Stimulated activated CD4-positive, alpha-beta T cell treated with anti-CD3 and anti-CD28 coated beads, Interleukin-12 subunit alpha, Interleukin-12 subunit beta, amount 100 ng/mL, for 4 hours (primary cell): Measurements from ENCODE around the gene TMC2.

Source experiments
- DNase-seq: peaks from one replicate; pipeline ENCODE4 v3.0.0-alpha.2; 2020

The TMC2 gene

DNA sequence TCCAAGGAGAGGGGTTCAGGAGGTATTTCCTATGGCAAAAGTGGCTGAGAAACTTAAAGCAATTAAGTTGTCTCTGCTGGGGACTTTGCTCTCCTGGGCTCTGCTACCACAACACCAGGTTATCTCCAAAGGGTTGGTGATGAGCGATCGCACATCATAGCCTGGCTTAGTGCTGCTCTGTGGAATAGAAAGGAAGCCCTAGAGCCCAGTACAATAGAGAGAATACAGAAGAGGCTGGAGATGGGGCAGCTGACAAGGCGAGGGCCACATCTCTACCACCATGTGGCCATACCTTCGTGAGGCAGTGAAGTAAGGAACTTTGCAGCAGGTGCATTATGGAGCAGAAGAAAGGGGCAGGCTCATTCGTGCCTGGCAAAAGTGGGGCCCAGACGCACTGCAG lies 8.6 kb upstream of the TMC2 start:
- DNase-seq, result no peak

DNA sequence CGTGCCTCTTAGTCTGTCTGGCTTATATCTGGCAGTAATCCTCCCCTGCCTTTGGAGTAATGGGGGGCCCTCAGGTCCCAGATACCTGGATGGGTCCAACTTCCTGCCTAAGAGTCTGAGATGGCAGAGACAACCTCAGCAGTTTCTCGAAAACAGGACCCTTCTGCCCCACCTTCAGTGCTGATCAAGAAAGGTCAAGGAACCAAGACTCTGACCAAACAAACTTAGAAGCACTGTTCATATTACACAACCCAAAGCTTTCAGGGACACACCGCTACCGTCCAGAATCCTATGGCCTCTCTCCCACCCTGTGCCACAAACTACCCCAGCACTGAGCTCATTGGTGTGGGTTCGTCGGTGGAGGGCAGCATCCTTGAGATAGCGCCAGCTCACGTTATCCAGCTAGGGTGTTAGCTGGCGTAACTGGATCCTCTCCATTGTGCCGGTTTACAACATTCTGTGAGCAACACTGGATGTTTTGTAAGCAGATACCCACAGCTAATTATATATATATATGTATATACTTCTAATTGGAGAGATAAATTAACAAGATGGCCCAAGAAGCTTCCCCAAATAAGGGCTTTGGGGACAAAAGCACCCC lies 7.6 kb upstream of the TMC2 start:
- no peak for DNase-seq

DNA sequence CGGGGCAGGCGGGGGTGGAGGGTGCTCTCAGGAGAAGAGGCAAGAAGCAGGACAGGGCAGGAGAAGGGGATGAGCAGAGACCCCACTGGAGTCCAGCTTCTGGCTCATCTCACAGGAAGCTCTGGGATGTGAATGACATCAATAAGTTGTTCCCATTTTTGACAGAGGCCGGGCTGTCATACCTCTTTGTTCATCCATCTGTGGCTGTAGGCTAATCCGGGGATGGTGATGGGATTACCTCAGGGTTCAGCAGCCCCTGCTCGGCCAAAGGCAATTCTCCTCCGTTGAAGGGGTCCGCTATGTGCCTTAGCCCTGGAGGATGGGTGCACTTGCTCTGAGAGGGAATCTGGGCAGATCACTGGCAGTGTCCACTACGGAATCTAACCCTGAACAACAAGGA lies 3.3 kb upstream of the TMC2 start:
- DNase-seq, result no peak

DNA sequence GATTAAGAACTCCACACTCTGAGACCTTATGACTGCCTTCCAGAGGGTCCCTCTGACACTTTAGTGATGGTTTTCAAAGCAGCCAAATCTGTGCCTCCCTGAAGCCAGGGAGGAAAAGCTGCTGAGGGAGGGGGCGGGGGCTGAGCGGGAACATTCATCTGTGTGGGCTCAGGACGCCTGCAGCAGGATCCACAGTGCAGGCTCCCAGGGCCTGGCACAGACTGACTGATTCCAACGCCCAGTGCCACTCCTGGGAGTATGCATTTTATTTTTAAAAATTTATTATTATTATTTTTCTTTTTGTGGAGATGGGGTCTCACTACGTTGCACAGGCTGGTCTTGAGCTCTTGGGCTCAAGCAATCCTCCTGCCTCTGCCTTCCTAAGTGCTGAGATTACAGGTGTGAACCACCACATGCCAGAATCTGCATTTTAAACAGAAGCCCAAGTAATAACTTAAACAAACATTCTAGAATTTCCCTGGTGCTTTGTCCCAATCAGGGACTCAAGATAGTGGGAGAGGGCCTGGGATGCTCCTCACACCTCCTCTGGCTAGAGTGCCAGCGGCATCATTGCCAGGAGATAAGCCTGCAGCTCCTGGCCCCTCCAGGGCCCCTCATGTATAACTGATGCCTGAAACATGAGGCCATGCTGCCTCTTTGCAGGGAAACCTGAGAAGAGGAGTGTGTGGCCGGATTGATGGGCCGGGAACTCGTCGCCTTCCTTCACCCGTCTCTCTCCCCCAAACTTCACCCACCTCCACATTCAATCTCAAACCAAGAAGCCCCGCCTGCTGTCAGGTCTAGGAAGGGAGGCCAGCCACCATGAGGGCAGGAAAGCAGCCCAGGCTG lies 438 bp upstream of the TMC2 start:
- DNase-seq, result no peak

DNA sequence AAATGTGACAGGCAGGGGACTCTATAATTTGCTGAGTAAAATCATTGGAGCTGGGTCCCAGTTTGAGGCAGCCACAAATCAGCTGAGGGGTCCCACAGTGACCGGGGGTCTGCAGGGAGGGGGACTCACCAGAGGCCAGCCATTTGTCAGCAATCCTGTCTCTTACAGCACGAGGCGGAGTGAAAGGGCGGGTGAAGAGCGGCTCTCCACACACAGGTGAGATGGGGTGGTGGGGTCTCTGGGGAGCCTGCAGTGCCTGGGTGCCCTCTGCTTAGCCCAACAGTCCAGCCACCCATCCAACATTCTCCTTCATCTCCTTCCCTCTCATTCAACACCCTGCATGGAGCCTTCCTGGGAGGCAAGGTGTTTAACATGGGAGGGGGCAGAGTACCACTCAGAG lies 728 bp downstream of the TMC2 start:
- no peak for DNase-seq

DNA sequence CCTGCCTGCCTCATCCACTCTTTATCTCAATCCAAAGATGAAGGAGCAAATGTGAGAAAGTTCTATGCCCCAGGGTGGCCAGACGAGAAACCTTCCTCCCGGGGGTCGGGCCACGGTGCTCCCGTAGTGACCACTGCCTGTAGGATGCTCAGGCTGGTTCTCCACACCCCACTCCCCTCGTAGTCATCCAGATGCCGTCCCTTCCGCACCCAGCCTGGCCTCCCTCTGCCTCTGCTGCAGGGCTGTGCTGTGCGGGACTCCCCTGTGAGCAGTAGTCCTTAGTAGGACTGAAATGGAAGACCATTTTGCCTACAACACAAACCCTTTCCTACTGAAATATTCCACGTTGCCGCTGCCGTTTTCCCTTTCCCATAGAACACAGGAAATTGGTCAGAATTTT lies 2.0 kb downstream of the TMC2 start:
- no peak for DNase-seq

DNA sequence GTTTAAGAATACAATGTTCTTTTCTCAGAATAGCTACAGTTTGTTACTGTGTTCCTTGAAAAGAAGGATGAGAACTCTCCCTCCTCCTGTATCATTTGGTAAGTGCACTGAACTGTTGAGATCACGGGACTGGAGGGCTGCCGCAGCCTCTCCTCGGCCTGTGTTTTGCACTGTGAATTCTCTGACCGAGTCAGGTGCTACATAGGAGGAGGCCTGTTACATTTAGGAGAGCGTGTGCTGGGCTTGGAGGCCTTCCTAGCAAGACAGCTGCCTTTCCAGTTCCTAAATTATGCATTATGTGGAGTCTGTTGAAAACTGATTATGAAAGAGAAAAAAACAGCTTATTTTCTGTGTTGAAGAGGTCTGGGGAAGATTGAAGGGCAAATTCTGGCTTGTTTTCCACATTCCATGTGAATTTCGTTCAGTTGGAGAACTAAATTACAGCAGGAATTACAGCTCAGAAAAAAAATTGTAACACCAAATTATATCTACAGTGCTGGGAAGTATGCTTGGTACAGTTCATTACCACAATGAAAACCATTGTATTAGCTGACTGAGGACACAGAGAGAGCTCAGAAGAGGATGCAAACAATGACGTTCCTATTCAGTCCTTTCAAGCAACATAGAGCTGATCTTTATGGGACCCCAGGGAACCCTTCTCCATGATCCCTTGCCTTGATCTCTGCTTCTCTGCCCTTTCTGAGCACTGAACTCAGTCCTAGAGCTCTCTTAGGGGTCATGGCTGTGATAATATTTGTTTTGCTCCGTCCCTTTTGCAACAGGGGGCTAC lies 2.8 kb downstream of the TMC2 start:
- DNase-seq, result no peak

- no peak for DNase-seq
Measured at GRCh38 chr20:2541940-2542339, 5.6 kb downstream of the TMC2 start.

DNA sequence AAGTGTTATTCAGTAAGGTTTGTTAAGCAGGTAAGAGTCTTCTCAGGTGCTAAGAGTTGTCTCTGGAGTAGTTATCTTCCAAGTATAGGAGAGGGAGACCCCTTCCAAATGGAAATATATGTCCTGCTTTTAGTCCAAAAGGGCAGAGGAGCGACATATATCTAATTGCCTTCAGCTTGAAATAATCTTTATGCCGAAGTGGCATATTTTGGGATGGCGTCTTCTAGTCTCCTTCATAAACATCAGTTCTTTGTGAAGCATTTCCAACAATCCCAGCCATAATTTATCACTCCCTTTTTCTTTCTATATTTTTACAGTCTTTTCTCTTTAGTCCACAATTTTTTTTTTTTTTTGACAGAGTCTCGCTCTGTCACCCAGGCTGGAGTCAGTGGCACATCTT lies 6.0 kb downstream of the TMC2 start:
- no peak for DNase-seq

- DNase-seq, result no peak
Measured at GRCh38 chr20:2544211-2544610, 7.8 kb downstream of the TMC2 start.

DNA sequence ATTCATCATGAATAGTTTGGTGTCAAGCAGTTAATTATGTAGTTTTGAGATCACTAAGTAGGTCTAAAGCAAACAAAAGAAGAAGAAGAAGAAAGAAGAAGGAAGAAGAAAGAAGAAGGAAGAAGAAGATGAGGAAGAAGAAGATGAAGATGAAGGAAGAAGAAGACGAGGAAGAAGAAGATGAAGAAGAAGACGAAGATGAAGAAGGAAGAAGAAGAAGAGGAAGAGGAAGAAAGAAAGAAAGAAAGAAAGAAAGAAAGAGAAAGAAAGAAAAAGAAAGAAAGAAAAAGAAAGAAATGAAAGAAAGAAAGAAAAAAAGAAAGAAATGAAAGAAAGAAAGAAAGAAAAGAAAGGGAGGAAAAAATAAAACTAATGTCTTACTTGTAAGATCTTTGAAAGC lies 9.2 kb downstream of the TMC2 start:
- DNase-seq, result no peak

- DNase-seq, result no peak
Measured at GRCh38 chr20:2557873-2558580, 21.7 kb downstream of the TMC2 start.

DNA sequence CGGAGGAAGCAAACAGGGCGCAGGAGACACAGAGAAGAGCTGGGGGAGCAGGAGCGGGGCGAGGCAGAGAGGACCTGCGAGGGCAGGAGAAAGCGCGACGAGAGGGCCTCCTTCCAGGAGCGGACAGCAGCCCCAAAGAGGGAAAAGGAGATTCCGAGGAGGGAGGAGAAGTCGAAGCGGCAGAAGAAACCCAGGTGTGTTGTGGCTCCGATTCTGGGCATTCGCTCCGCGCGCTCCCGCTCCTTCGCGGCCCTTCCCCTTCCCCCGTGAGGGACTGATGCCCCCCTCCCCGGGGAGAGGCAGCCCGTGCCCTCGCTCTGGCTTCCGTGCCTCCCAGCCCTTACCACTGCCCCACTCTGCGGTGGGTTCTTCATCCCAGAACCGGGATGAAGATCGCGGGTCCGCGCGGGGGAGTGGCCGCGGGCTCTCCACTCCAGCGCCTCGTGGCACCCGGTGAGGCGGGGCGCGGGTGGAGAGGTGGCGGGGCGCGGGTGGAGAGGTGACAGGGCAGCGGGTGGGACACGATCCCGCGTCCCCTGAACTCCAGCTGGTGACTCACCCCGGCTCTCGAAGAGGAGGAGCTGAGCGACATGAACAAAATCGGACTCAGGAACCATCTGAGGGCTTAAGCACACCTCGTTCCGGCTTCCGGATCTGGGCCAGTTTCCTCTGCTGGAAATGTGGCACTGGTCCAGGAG lies 22.4 kb downstream of the TMC2 start:
- no peak for DNase-seq

- DNase-seq, result no peak
Measured at GRCh38 chr20:2559279-2559626, 22.9 kb downstream of the TMC2 start.

- no peak for DNase-seq
Measured at GRCh38 chr20:2559651-2560050, 23.3 kb downstream of the TMC2 start.

DNA sequence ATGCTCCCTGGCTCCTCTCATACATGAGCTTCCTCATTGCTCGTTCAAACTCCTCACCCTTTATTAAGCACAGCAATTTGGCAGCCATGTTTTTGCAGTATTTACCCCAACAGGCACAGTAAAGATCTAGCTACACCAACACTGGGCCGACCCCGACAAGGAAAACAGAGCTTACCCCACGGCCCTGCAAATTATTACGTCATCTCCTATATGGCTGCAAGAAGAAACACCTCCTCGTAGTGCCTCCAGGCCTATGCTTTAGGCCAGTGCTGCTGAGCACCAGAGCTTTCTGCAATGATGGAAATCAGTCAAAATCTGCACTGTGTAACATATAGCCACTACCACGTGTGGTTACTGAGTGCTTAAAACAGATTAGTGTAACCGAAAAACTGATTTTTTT lies 26.7 kb downstream of the TMC2 start:
- DNase-seq, result no peak

DNA sequence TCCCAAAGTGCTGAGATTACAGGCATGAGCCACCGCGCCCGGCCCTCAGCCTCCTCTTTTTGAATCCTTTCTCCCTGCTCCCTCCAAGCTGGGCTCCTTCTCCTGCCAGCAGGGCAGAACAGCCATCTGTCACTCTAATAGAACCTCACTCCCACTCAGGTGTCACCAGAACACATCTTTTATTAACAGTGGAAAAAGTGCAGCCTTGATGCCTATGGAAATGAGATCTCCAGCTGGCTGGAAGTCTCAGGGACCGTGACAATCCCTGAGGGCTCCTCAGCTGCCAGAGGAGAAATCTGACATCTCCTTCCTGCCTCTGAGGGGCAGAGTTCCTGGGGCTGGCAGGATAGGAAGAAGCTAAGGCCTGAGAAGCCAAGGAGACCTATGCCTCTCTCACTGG lies 28.0 kb downstream of the TMC2 start:
- DNase-seq, result no peak

- no peak for DNase-seq
Measured at GRCh38 chr20:2575682-2576081, 39.3 kb downstream of the TMC2 start.

DNA sequence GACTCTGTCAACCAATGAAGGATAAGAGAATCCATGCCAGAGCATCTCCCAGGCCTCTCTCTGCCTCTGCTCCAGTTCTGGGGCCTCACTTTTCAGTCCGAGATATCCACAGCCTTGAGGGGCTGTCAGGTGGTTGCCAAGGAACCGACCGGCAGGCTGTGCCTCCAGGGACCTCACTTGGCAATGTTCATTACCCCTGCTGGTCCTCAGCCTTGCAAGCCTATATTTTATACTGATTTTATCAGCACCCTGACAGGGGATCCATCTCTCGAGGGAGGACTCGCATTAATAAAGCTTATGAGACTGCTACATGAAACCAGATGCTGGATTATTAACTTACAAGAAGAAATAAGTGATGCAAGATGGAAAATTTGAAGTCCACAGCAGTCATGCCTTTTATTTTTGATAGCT lies 39.9 kb downstream of the TMC2 start:
- DNase-seq, result no peak

DNA sequence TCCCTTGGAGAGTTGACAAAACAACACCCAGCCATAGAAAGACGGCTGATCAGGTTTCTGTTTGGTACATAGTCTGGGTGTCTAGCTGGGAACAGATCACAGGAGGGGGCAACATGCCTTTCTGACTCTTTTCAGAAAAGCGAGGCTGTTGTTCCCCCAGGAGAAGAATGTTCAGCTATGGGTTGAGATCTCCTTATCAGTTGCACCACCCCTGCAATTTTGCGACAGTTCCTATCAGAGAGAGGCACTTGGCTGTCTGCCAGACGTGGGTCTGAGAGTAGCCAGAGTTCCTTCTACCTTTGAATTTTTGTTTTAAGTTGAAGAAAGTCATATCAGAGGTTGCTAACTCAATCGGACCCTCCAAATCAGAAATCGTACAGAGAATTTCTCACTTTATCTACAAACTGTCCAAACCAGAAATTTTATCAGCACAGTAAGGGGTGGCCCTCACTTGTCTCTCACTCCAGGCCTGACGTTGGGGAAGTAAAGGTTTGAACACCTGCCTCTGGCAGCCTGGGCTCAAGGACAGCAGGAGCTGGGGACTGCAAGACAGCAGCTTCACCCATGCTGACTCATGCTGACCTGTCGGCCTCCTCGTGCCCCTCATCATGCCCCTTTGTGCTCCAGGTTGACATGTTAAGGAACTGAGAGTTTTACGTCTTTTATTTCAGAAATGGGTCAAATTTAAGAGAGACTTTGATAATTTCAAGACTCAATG lies 42.3 kb downstream of the TMC2 start:
- DNase-seq, result no peak

DNA sequence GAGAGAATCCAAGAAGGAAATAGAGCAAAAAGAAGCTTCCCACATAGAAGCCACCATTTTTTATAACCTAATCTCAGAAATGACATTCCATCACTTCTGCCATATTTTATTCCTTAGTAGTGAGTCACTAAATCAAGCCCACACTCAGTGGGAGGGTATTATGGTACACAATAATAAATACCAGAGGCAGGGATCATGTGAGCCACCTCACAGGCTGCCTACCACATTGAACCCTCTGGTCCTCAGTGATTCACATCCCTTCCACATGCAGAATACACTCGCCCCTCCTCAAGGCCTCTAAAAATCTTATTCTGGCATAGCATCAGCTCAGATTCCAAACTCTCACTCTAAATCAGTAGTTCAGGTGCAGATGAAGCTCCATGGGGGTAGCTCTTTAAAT lies 49.4 kb downstream of the TMC2 start:
- no peak for DNase-seq

- DNase-seq, result no peak
Measured at GRCh38 chr20:2593756-2594155, 57.4 kb downstream of the TMC2 start.
